Activated naive CD4-positive, alpha-beta T cell treated with anti-CD3 and anti-CD28 coated beads, Interleukin-2, amount 50 U/mL, for 72 hours (primary cell): ENCODE data around the gene DELE1. TPM values are rescaled to one million over a fixed set of nuclear protein-coding genes. Genes with fewer than 3 reads are reported as not detected.

Experiments used
- ATAC-seq, 2 donors: fragments of 150-1000 bp; cut with Tn5 transposase; 2 replicates each; pipeline ENCODE4 v1.10.0; 2021; ENCODE audit warnings: mild to moderate bottlenecking in 2 of 2, moderate library complexity in 2 of 2
- DNase-seq, 2 donors: peaks; one replicate each; pipeline ENCODE4 v3.0.0; 2021 to 2022; ENCODE audit warnings: low spot score in 2 of 2
- H3K27ac Mint-ChIP-seq, 2 donors: one replicate each; pipeline ENCODE4 v1.8.0; 2022; ENCODE audit warnings: mild to moderate bottlenecking in 2 of 2, mixed read lengths in 2 of 2
- H3K36me3 Mint-ChIP-seq, 2 donors: one replicate each; pipeline ENCODE4 v1.8.0; 2022; ENCODE audit warnings: mixed read lengths in 2 of 2
- H3K9me3 Mint-ChIP-seq, 2 donors: one replicate each; pipeline ENCODE4 v1.8.0; 2022; ENCODE audit warnings: mixed read lengths in 2 of 2
- total RNA-seq, 2 donors: library from RNA; stranded (reverse); gene quantifications; one replicate each; pipeline ENCODE4 v1.2.3, GENCODE V29; 2022

The DELE1 gene
- total RNA-seq, 2 donors from 2014 or later, result 69.7 to 101 TPM

DNA sequence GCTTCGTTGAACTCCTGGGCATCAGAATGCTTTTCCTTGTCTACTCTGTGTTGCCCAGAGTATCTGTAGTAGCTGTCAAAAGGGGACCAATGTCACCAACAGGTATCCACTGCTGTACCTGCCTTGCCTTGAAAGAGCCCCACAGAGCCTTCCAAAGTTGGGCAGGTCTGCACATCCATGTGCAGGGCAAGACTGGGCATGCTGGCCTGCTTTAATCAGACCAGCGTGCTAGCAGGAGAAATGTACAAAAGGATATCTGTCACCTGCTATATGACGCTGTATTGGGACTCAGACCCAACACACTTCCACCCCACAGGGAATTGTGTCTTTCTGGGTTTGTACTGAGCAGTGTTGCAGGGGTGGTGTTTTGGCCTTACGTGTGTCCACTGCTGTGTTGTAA is 11.9 kb downstream of the DELE1 start:
- ATAC-seq (no peak), DNase-seq (no peak)
- H3K9me3 Mint-ChIP-seq, result no peaks in the 10 kb centered on the region
- H3K36me3 Mint-ChIP-seq, result no peaks in the 10 kb centered on the region
- H3K27ac Mint-ChIP-seq, result peak overlapping the region; percentile 7 to 65

DNA sequence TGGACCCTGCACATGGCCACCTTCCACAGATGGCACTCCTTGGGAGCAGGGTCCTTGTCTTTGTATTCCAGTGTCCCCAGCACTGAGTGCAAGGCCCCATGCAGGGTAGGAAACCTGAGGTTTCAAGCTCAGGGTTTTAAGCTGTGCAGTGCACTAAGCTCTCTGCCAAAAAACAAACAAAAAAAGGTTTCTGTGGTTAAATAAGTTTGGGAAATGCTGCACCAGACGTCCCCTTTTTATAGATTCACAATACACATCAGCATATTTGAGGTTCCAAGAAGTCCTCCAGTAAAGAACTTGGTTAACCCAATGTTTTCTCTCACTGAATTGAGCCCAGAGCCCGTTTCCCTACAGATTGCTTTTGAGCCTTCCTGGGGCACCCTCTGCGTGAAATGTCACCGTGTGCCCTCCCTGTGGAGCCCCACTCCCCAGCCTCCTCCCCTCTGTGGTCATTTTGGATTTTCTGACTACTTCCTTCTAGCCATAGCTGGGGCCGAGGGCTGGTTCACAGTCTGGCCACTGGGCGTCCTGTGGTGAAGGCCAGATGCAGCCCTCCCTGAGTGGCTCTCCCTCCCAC is 17.1 kb downstream of the DELE1 start:
- Mint-ChIP-seq H3K36me3 (no peaks in the 10 kb centered on the region), H3K27ac (peak overlapping the region; percentile 46 to 94), H3K9me3 (no peaks in the 10 kb centered on the region)
- ATAC-seq (peak in 1 of 2 donors; percentile 18), DNase-seq (no peak)

DNA sequence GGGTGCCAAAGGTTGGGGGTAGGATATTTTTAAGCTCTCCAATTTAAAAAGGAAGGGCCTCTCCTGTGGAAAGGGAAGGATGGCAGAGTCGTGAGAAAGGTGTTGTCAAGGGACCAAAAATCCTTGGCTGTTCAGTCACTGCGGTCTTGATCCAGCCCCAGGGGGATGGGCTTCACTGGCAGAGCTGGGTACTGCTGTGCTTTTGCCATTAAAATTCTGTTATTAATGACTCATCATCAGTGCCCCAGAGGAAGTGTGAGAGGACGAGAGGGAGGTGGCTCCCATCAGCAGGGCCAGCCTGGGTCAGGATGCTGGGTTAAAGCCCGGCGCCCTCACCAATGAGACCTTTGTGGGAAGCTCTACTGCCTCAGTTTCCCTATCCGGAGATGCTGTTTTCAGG is 17.6 kb downstream of the DELE1 start:
- Mint-ChIP-seq H3K9me3 (no peaks in the 10 kb centered on the region), H3K36me3 (no peaks in the 10 kb centered on the region), H3K27ac (peak overlapping the region in 1 of 2 donors; percentile 94)
- no peak for DNase-seq
- no peak for ATAC-seq

DNA sequence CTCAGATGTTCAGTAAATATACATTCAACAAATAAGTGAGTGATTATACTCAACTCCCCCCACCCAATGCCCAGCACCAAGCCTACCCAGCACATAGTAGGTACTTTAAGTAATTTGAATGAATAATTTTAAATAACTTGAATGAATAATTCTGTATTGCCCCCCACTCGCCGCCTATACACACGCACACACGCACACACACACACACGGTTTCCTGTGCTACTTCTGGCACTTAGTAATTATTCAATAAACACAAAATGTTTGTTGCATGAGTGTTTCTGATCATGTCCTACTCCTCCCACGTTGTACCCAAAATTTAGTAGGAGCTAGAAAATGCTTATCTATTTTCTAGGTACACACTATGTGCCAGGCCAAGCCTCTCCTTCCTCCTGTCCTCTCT is 18.1 kb downstream of the DELE1 start:
- H3K9me3 Mint-ChIP-seq, result no peaks in the 10 kb centered on the region
- H3K27ac Mint-ChIP-seq, result peak overlapping the region in 1 of 2 donors; percentile 87
- DNase-seq (no peak), ATAC-seq (no peak)
- no peaks in the 10 kb centered on the region for H3K36me3 Mint-ChIP-seq

DNA sequence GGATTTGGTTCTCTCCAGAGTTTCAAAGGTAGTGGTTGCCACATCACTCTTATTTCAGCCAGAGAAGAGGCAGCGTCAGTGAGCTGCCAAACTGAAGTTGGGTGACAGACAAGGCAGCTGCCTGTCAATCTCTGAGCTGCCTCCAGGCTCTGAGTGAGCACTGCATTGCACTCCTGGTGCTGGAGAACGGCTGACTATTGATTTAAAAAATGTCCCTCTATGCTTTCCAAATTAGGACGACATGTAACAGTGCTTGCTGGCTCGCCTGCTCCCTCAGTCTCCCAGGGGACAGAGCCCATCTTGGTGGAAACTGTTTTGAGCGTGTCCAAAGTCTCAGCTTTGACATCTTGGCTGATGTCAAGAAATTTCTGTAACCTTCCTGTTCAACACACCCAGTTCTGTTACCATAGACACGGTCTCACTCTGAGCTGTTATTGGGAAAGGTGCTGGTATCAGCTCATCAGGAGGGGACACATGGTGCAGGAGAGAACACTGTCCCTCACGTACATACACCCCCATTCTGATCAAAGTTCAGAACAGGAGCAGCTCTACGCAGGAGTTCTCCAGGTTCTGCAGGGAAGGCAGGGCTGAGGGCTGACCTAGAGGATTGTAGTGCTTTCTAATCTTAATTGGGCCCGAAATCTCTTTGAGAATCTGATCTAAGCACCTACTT is 18.6 kb downstream of the DELE1 start:
- peak overlapping the region in 1 of 2 donors; percentile 87 for H3K27ac Mint-ChIP-seq
- H3K9me3 Mint-ChIP-seq, result no peaks in the 10 kb centered on the region
- H3K36me3 Mint-ChIP-seq, result no peaks in the 10 kb centered on the region
- DNase-seq (no peak), ATAC-seq (no peak)

DNA sequence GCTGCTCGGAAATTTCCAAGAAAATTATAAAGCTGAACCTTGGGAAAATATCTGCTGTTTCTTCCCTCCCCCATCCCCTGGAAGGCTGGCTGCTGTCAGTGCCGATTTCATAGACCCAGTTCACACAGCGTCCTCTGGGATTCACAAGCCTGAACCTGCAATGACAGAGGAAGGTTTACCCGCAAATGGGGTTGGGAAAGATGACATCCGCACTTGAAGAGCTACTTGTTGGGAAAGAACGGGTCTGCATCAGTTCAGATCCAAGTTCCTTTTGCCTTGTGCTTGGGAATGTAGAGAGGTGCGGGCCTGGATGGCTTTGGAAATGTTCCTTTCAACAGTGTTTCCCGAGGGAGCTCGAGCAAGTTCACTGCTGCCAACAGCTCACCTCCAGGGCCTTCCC is 20.4 kb downstream of the DELE1 start:
- no peak for ATAC-seq
- Mint-ChIP-seq H3K27ac (no peak overlapping the region), H3K36me3 (no peaks in the 10 kb centered on the region), H3K9me3 (no peaks in the 10 kb centered on the region)
- no peak for DNase-seq

DNA sequence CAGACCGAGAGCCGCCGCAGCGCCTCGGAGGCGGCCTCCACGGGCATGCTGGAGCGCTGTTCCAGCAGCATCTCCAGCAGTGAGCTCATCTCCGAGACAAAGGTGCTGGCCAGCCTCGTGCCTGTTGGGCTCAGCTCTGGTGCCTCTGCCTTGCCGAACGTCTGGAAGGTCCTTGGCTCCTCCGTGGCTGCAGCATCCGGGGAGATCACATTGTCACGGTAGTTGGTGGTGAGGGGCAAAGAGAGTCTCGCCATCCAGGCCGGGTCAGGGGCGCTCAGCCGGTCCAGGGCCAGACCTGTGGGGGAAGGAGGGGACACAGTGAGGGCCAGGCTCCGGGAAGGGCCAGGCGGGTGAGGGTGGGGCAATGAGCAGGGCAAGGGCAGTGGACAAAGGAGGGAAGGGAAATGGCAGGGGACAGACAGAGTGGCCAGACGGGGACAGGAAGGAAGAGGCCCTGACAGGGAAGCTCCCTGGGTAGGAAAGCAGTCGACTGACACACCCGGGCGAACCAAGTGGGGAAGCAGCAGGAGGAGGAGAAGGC is 21.9 kb downstream of the DELE1 start:
- Mint-ChIP-seq H3K27ac (no peak overlapping the region), H3K9me3 (no peaks in the 10 kb centered on the region), H3K36me3 (no peaks in the 10 kb centered on the region)
- DNase-seq (no peak), ATAC-seq (no peak)

DNA sequence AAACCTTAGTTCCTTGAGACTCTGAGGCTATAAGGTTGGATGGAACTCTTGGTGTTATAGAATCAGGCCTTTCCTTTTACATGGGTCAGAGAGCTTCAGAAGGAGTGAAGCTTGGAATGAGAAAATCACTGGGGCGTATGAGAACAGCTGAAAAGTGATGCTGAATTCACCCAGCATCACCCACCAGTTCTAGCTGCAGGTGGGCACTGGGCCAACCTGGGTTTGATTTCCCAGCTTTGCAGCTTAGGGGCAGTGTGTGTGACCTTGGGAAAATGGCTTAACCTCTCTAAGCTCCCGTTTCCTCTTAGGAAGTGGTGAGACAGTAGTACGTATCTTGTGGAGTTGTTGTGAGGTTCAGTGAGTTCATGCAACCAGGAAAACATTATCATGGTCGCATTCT is 23.6 kb downstream of the DELE1 start:
- no peak overlapping the region for H3K27ac Mint-ChIP-seq
- no peaks in the 10 kb centered on the region for H3K9me3 Mint-ChIP-seq
- no peak for DNase-seq
- no peak for ATAC-seq
- H3K36me3 Mint-ChIP-seq, result no peaks in the 10 kb centered on the region

DNA sequence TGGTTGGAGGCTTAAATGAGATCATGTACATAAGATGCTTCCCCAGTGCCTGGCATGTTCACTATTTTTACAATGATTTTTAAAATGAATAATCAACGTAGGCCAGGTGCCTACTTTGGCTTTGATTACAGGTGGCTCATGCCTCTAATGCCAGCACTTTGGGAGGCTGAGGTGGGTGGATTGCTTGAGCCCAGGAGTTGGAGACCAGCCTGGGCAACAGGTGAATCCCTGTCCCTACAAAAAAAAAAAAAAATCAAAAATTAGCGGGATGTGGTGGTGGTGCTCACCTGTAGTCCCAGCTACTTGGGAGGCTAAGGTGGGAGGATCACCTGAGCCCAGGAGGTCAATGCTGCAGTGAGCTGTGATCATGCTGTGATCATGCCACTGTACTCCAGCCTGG is 25.1 kb downstream of the DELE1 start:
- Mint-ChIP-seq H3K27ac (no peak overlapping the region), H3K36me3 (no peaks in the 10 kb centered on the region)
- ATAC-seq, result no peak

DNA sequence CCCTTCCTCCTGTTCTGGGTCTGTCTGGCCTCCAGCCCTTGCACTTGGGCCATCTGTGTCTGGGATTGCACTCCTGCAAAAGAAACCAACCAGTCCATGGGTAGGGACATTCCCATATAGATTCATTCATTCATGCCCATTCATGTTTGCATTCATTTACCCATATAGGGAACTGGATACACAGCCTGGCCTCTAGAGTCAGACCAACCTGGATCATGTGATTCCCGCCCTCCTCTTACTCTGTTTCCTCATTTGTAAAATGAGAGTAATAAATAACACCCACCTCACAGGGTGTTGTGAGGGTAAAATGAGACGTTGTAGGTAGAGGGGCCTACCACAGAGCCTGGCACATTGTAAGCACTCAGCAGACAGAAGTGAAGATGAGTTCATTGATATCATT is 25.8 kb downstream of the DELE1 start:
- H3K9me3 Mint-ChIP-seq, result no peaks in the 10 kb centered on the region
- no peak for DNase-seq

More for the DNA sequence above, 25.1 kb downstream of the DELE1 start:
- no peak for DNase-seq
- H3K9me3 Mint-ChIP-seq, result no peaks in the 10 kb centered on the region

DNA sequence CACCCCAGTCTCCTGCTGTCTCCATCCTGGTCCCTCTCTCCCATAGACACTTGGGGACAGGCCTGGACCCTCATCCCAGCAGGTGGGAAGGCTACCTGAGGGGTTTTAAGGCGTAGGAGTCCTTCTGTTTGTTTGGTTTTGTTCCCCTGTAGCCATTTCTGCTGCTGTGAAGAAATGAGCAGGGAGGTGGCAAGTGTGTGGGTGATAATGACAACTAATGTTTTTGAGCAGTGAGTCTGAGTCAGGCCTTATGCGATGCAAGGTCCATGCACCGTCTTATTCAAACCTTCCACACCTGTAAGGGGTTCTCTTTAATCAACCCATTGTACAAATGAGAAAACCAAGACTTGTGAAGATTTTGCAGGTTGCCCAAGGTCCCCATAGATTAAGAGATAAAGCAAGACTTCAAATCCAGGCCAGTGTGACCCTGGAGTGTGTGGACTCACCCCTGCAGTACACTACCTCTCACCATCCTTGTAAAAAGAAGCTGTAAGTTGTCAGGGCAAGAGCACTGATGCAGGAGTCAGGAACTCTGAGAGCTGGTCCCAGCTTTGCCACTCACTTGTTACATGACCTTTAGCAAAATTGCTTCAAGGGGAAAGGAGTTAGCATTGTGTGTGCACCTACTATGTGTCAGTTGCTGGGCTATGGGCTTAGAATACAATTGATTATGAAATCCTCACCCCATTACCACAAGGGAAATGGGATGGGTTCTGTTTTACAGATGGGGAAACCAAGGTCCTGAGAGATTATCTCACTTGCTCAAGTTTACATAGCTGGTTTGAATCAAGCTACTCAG is 26.7 kb downstream of the DELE1 start:
- DNase-seq, result no peak
- Mint-ChIP-seq H3K9me3 (no peaks in the 10 kb centered on the region), H3K27ac (no peak overlapping the region), H3K36me3 (no peaks in the 10 kb centered on the region)
- ATAC-seq, result peak in 1 of 2 donors; percentile 46

More for the DNA sequence above, 25.8 kb downstream of the DELE1 start:
- Mint-ChIP-seq H3K27ac (no peak overlapping the region), H3K36me3 (no peaks in the 10 kb centered on the region)
- ATAC-seq, result no peak

DNA sequence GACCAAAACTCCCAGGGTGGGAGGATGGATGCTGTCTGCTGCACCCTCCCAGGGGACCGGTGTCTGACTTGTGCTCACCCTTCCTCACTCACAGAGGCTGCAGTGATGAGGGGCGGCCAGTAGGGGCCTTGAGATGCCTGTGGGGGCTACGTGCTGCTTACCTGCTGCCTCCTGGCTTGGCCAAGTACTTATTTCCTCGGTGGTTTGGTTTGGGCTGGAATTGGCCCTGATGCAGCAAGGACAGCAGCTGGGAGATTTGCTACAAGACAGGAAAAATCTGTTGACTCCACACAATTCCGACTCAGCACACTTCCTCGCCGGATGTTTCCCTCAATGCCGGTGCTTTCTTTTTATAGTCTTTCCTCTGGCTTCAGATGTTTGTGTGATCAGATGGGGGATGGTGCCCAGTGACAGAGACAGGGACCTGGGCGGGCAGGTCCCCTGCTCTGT is 27.7 kb downstream of the DELE1 start:
- ATAC-seq, result peak; percentile 29 to 84
- peak overlapping the region; percentile 11 to 40 for H3K27ac Mint-ChIP-seq
- peak in 1 of 2 donors; percentile 39 for DNase-seq
- H3K36me3 Mint-ChIP-seq, result no peaks in the 10 kb centered on the region
- no peaks in the 10 kb centered on the region for H3K9me3 Mint-ChIP-seq

DNA sequence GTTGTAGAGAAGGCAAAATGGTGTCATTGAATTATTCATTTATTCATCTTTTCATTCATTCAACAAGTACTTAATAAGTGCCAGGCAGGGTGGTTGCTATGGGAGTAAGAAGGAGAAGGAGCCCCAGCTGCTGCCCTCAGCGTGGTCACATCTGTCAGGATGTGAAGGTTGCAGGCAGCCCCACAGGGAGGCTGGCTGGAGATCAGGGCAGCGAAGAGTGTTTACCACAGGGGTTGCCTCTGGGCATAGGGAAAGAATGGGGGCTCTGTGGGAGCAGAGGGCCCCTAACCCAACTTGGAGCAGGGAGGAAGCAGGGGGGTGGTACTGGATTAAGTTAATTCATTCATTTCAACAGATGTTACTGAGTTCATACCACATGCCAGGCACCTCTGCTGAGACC is 28.3 kb downstream of the DELE1 start:
- Mint-ChIP-seq H3K27ac (peak overlapping the region in 1 of 2 donors; percentile 11), H3K9me3 (no peaks in the 10 kb centered on the region), H3K36me3 (no peaks in the 10 kb centered on the region)
- ATAC-seq (no peak), DNase-seq (no peak)

DNA sequence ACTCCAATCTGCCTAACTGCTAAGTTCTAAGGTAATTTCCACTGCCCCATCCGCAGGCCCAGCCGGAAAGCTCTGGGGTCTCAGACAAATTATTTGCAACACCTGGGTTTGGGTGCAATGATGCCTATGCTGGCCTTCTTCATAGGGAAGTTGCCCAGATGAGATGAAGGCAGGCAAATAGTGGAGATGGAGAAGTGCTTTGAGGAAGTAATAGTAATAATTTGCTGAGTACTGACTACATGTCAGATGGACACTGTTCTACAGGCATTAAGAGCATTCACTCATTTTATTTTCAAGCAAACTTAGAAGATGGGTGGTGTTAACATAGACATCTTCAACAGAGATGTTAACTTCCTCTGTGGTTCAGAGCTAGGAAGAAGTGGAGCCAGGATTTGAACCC is 30.5 kb downstream of the DELE1 start:
- Mint-ChIP-seq H3K27ac (no peak overlapping the region), H3K9me3 (no peaks in the 10 kb centered on the region), H3K36me3 (no peaks in the 10 kb centered on the region)
- ATAC-seq, result no peak
- no peak for DNase-seq

DNA sequence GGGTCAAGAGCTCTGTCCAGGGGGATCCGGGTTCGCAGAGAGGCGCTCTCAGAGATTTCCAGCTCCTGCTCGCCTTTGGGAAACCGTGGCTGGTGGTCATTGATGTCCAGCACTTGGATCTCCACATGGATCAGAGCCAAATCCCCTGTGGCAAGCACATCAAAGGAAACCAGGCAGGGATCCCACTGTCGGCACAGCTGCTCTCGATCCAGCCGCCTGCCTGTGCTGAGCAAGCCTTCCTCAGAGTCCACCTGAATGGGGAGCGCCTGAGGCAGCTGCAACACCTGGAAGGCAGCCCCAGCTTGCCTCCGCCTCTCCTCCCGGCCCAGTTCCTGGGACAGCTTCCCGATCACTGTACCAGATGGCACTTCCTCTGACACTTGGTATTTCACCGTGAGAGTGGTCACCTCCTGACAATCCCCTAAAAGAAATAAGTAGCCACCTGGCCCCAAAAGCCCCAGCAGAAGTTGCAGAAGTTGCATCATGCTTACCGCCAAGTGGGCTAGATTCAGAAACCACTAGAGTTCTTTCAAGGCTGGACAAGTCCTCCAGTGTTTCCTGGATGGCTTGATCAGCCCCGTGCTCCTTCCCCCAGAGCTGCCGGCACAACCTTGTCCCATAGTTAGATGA is 33.8 kb downstream of the DELE1 start:
- DNase-seq (no peak), ATAC-seq (no peak)
- H3K9me3 Mint-ChIP-seq, result no peaks in the 10 kb centered on the region
- no peaks in the 10 kb centered on the region for H3K36me3 Mint-ChIP-seq
- H3K27ac Mint-ChIP-seq, result peak overlapping the region in 1 of 2 donors; percentile 88

DNA sequence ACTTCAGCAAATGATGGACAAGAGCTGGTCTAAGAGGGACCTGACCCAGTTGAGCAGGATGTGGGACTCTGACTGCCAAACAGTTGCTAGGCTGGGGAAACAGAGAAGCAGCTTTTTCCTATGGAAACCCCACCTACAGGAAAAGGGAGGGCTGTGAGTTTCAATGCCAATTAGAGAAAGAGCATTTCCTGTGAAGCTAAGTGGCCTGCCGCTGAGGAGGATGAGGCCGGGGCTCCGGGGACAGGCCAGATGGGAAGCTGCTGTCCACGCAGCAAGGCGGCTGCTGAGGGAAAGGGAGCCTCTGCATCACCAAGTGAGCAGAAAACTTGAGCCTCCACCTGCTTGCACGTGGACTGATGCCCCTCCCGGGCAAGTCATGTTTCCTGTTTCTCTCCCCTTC is 34.4 kb downstream of the DELE1 start, which contains the start of gene PCDH12:
PCDH12 (minus strand) TSS at position 90 of the 400 bp plus-strand sequence. CDS start 351 bp downstream, outside the sequence.
- ATAC-seq (peak; percentile 21 to 39), DNase-seq (peak in 1 of 2 donors; percentile 26)
- no peaks in the 10 kb centered on the region for H3K36me3 Mint-ChIP-seq
- H3K9me3 Mint-ChIP-seq, result no peaks in the 10 kb centered on the region
- H3K27ac Mint-ChIP-seq, result peak within 1 kb of the TSS; percentile 56 to 88
